ENCODE results near the gene ZNF736.
"Not testable (repeated sequence)": the region's sequence is repeated elsewhere in the genome, so short reads cannot be mapped to it uniquely, and the experiment has no call there.

- not testable (repeated sequence) for TF ChIP-seq CTCF (IDR thresholded peaks at IDR 0.05; ENCODE audit: insufficient read depth, low read length); REST (IDR thresholded peaks at IDR 0.05; ENCODE audit: insufficient replicate concordance, low read depth); GABPA (IDR thresholded peaks at IDR 0.05; ENCODE audit: low read depth); POLR2AphosphoS5 (IDR thresholded peaks at IDR 0.05; ENCODE audit: low read depth); SPI1 (IDR thresholded peaks at IDR 0.05; ENCODE audit: borderline replicate concordance, low read depth)
These were observed 10.4 kb downstream of the ZNF736 start for GRCh38 chr7:64324166-64324565.
